Fibroblast of the aortic adventitia (primary cell): ENCODE results near the gene STH. TPM values are rescaled to one million over a fixed set of nuclear protein-coding genes. Genes with fewer than 3 reads are reported as not detected.

ENCODE experiments used
- DNase-seq: peaks from one replicate; pipeline ENCODE4 v3.0.0-alpha.2; 2010; ENCODE audit warnings: low read depth
- H3K4me3 ChIP-seq: 2 replicates; pipeline ENCODE4 v1.5.1; 2011; ENCODE audit warnings: low read depth, mild to moderate bottlenecking, control low read depth, low read length, moderate library complexity
- total RNA-seq: library from RNA; depleted of rRNA; stranded (reverse); fragments of >200 nt; gene quantifications from 2 replicates; pipeline ENCODE4 v1.2.3, GENCODE V29; 2012; ENCODE audit warnings: low replicate concordance
- TF ChIP-seq, protein P1 (sequence below): IDR thresholded peaks from 2 replicates; pipeline ENCODE4 v1.5.1; 2011; ENCODE audit warnings: mild to moderate bottlenecking, low read length, control low read depth, inconsistent platforms; ENCODE audit not compliant: insufficient read depth

Gene STH
- total RNA-seq, 1 donor: not detected

GRCh38 chr17:46044286-46044928 lies 45.4 kb downstream of the STH start:
- no peak overlapping the region for H3K4me3 ChIP-seq
- DNase-seq: peak; percentile 92
- TF ChIP-seq, protein P1, sequence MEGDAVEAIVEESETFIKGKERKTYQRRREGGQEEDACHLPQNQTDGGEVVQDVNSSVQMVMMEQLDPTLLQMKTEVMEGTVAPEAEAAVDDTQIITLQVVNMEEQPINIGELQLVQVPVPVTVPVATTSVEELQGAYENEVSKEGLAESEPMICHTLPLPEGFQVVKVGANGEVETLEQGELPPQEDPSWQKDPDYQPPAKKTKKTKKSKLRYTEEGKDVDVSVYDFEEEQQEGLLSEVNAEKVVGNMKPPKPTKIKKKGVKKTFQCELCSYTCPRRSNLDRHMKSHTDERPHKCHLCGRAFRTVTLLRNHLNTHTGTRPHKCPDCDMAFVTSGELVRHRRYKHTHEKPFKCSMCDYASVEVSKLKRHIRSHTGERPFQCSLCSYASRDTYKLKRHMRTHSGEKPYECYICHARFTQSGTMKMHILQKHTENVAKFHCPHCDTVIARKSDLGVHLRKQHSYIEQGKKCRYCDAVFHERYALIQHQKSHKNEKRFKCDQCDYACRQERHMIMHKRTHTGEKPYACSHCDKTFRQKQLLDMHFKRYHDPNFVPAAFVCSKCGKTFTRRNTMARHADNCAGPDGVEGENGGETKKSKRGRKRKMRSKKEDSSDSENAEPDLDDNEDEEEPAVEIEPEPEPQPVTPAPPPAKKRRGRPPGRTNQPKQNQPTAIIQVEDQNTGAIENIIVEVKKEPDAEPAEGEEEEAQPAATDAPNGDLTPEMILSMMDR: peak; percentile 77

GRCh38 chr17:46044989-46045388 lies 45.9 kb downstream of the STH start:
- no peak overlapping the region for H3K4me3 ChIP-seq
- DNase-seq: no peak
- TF ChIP-seq, protein P1: no peak

GRCh38 chr17:46045639-46046038 lies 46.6 kb downstream of the STH start:
- no peak for DNase-seq
- TF ChIP-seq, protein P1: no peak

GRCh38 chr17:46046957-46047356 lies 47.9 kb downstream of the STH start:
- DNase-seq: peak; percentile 82
- TF ChIP-seq, protein P1: no peak
- no peak overlapping the region for H3K4me3 ChIP-seq

More at GRCh38 chr17:46045639-46046038, 46.6 kb downstream of the STH start:
- no peak overlapping the region for H3K4me3 ChIP-seq

DNA sequence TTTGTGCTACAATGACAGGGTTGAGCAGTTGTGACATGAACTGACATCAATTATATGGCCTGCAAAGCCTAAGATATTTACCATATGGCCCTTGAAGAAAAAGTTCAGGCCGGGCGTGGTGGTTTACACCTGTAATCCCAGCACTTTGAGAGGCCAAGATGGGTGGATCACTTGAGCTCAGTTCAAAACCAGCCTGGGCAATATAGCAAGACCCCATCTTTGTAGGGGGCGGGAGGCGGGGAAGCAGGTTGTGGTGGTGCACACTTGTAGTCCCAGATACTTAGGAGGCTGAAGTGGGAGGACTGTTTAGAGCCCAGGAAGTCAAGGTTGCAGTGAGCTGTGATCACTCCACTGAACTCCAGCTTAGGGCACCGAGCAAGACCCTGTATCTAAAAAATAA lies 48.3 kb downstream of the STH start:
- DNase-seq: no peak
- H3K4me3 ChIP-seq: no peak overlapping the region
- TF ChIP-seq, protein P1: no peak

DNA sequence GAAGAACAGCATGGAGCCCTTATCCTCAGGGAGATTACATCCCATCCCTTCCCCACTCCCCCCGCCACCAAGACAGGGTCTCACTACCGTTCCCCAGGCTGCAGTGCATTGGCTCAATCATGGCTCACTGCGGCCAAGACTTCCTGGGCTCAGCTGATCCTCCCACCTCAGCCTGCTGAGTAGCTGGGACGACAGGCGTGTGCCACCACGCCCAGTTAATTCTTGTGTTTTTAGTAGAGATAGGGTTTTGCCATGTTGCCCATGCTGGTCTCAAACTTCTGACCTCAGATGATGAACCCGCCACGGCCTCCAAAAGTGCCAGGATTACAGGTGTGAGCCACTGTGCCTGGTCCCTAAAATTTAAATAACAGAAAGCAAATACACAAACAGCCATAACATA lies 48.8 kb downstream of the STH start:
- H3K4me3 ChIP-seq: no peak overlapping the region
- TF ChIP-seq, protein P1: no peak
- DNase-seq: no peak

Other genes with a start within 250 kb of the STH start
- not detected in 2 replicates for gene CRHR1, start 214.9 kb upstream of the STH start, total RNA-seq
- not detected in 2 replicates for gene SPPL2C, start 154.4 kb upstream of the STH start, total RNA-seq
- 0.54 and 1.9 TPM in 2 replicates for gene MAPT, start 104.7 kb upstream of the STH start, total RNA-seq
- gene KANSL1, start 194.2 kb downstream of the STH start, total RNA-seq: 63.2 and 218 TPM in 2 replicates